PC-9 (cell line): ENCODE data around the gene USE1.

Experiments
- EZH2 ChIP-seq: fragments of 200-600 bp; sonication (generic); IDR thresholded peaks from 2 replicates; pipeline ENCODE4 v1.8.0; 2017; ENCODE audit warnings: antibody characterized with exemption, low read depth
- TF ChIP-seq, protein P1 (sequence below): fragments of 200-600 bp; sonication (generic); conservative IDR thresholded peaks from 2 replicates; pipeline ENCODE4 v1.6.1; 2017; ENCODE audit warnings: mixed run types, antibody characterized with exemption, mild to moderate bottlenecking, moderate library complexity

DNA sequence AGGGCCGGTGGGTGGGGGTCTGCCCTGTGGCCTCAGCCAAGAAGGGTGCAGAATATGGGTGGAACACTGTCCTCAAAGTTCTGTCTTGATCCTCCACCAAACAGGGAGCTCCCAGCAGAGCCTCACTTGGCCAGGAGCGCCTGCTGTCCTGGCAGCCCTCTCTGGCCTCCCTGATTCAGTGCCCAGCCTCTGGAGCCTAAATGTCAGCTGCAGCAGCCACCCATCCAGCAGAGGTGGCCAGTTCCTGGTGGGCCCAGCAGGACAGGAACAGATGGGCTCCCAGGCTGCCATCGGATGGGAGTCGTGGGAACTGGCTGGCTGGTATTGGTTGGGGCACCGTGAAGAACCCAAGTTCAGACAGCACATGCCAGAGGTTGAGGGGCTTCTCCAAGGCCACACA, 1.8 kb upstream of the USE1 start:
- TF ChIP-seq EZH2: no peak
- TF ChIP-seq, protein P1, sequence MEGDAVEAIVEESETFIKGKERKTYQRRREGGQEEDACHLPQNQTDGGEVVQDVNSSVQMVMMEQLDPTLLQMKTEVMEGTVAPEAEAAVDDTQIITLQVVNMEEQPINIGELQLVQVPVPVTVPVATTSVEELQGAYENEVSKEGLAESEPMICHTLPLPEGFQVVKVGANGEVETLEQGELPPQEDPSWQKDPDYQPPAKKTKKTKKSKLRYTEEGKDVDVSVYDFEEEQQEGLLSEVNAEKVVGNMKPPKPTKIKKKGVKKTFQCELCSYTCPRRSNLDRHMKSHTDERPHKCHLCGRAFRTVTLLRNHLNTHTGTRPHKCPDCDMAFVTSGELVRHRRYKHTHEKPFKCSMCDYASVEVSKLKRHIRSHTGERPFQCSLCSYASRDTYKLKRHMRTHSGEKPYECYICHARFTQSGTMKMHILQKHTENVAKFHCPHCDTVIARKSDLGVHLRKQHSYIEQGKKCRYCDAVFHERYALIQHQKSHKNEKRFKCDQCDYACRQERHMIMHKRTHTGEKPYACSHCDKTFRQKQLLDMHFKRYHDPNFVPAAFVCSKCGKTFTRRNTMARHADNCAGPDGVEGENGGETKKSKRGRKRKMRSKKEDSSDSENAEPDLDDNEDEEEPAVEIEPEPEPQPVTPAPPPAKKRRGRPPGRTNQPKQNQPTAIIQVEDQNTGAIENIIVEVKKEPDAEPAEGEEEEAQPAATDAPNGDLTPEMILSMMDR: no peak
